Anterior cingulate cortex (tissue), 58 donors: ENCODE data around the gene RPTOR.

Source experiments
- DNase-seq, 58 donors: peaks; one replicate each; lab custom pipeline; 2025; lab: John Stamatoyannopoulos, UW

Gene RPTOR

DNA sequence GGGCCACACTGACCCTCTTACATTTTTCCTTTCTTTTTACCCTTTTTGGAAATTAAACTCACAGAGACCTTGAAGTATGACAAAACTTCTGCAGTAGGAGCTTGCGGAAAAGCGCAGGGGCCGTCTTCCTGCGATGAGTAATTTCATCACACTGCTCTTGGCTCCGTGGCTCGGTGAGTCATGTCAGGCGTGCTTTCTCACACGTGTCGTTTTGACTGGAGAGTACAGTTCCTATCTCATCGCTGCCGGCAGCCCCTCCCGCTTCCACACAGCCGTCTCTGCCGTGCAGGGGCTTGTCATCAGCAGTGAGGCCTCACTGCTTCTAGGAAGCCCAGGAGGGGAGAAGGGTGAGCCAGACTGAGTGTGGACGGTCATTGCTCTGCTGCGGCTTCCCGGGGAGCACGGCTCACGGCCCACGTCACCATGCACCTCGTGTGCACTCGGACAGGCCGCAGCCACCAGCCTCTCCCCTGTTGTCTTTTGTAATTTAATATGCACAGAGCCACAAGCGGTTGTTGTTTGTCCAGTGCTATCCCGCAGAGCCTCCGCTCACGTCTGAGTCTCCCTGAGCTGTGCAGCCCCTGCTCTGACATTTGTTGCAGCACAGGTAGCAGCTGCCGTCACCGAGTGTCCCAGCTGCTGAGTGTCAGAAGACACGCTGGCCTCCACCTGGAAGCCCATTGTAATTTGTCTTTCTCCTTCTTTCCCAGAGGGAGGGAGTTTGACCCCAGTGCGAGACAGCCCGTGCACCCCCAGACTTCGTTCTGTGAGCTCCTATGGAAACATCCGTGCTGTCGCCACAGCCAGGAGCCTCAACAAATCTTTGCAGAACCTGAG, 347.6 kb downstream of the RPTOR start:
- peak in 40 of 58 donors; percentile 5 to 84 (median 43) for DNase-seq

DNA sequence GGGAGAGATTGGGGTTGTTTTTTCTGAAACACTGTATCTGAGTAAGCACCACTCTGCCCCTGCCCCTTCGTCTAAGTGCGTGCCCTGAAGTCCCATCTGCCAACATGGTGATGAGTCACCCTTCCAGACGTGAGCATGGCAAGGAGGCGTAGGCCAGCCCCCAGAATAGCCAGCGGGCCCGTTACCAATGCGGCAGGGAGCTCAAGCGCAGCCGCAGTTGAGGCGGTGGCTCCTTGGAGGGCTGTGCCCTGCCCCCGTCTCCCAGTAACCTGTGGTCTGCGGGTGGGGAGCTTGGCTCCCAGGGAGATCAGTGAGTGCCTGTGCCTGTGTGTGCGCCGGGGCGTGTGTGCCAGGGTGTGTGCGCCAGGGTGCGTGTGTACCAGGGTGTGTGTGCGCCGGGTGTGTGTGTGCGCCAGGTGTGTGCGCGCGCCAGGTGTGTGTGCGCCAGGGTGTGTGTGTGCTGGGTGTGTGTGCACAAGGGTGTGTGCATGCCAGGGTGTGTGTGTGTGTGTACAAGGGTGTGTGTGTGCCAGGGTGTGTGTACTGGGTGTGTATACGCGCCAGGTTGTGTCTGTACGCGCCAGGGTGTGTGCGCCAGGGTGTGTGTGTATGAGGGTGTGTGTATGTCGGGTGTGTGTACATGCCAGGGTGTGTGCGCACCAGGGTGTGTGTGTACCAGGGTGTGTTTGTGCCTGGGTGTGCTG, 348.4 kb downstream of the RPTOR start:
- peak in 11 of 58 donors; percentile 5 to 41 (median 19) for DNase-seq

DNA sequence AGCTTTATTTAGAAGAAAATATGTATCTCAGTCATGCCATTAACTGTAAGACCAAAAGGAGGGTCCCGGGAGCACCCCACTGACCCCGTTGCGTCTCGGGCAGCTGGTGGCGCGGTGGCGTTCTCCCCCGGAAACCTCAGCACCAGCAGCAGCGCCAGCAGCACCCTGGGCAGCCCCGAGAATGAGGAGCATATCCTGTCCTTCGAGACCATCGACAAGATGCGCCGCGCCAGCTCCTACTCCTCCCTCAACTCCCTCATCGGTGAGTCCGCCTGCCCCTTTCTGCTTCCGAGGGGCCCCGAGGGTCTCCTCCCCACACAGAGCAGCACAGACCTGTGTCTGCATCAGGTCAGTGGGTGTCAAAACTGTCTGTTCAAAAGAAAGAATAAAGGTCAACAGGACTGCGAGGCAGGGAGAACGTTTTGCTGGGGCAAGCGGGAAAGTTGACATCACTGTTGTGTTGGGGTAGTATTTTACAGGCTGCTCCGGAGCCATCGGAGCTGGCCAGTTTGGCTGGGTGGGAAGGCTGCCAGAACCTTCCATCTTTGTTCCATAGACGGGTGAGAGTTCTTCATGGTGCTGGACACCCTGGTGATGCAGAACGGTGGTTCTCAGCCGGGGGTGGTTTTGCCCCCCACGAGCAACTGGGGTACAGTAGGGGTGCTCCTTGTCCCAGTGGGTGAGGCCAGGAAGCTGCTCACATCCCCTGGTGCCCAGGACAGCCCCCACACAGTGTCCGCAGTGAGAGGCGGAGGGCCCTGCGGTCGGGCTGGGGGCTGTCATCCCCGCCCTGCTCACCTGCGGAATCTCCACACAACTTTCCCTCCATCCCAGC, 349.2 kb downstream of the RPTOR start:
- no peak for DNase-seq

DNA sequence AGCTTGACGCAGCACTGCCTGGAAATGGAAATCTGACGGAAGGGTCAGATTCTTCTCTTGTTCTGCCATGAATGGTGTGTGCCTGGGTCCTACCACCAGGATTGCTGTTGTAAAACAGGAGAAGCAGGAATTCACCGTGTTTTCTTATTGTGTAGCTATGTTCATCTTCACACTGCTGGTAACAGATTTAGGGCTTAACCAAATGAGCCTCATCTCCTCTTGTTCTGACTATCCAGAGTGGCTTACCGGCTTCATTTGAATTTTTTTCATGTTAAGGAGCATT, 349.7 kb downstream of the RPTOR start:
- no peak for DNase-seq

DNA sequence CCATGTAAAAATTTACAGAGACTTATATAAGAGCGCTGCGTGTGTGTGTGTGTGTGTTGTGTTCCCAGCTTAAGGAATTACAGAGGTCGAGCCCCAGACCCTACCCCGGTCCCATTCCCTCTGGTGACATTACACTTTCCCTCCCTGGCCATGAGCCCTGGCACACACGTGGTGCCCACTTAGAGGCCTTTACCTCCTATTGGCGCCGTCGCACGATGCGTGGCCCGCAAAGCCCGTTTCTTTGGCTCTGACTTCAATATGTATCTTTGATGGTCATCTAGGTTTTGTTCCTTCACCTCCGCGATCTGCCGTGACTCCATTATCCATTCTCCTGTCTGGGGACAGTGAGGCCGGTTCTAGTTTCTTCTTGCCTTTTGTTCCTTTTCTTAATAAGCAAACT, 350.1 kb downstream of the RPTOR start:
- no peak for DNase-seq

DNA sequence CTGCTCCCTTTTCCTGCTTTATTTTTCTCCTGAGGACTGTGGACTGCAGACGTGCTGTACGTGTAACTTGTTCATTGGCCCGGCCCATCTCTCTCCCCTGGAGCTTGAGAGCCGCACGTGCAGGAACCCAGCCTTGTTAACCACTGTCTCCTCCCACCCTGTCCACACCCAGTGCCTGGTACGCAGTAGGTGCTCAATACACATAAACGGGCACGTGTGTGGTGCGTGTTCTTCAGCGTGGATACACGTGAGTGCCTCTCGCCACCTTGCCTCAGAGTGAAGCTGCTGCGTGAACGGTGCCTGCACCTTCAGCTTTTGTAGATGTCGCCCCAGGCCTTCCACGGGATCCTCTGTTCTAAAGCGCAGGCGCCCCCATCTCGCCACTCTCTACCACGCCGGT, 350.7 kb downstream of the RPTOR start:
- no peak for DNase-seq

DNA sequence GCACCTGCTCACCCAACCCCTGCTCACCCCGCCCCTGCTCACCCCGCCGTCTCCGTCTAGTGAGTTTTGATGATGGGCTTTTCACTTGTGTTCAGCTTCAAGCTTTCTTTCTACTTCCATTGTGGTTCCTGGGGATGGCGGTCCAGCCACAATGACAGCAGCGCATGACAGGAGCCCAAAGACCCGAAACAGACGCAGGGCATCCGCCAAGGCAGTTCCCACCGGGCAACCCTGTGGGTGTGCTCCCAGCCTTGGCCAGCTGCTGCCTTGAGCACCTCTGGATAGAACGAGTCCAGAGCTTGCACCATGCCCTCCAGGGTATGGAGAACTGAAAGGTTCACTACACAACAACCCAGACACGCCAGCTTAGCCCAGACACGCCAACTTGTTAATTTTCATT, 354.1 kb downstream of the RPTOR start:
- no peak for DNase-seq

DNA sequence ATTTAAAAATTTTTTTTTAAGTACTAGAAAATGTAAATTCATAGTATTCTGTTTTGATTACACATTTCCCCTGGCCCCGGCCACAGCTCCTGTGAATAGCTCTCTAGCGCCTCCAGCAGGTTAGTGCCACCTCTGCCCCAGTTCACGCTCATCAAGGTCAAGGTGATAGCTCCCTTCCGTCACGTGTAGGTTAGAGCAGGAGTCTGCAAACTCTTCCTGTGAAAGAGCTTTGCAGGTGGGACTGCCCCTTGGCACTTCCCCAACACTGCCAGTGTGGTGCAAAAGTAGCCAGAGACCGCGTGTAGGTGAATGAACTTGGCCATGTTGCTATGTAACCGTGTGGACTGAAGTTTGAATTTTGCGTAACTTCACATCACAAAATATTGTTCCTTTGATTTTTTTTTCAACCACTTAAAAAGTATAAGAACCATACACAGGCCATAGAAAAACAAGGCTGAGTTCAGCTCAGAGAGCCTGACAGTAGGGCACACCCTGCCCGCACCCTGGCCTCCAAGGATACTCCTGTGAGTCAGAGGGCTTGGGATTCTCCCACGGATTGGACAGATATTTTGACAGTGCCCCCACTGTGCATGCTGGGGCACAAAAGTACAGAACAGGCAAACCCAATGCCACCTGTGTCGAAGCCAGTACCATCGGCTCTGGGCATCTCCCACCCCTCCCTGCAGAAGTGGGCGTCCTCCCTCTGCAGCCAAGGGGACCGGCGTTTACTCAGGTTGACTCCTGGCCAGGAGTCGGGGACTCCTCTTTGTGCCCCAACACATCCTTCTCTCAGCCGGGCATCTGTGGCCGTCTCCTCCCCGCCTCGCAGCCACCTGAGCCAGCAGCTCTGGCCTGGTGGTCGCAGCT, 355.0 kb downstream of the RPTOR start:
- DNase-seq: peak in 1 of 58 donors; percentile 21

DNA sequence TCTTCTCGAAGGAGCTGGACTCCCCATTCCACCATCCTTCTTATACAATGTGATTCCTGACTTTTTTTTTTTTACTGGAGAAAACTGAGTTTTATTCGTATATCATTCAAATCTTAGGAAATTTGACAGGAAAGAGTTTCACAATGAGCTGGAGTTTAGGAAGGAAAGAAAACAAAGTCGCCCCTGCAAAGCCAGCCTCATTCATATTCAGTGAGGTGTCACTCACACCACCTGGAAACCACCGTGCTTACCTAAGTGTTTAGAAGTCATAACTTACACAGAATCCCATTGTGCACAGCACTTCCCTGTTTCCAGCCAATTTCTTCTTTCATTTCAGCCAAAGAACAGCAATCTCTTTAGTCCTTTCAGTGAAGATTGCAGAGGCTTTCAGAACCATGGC, 356.7 kb downstream of the RPTOR start:
- peak in 1 of 58 donors; percentile 13 for DNase-seq

DNA sequence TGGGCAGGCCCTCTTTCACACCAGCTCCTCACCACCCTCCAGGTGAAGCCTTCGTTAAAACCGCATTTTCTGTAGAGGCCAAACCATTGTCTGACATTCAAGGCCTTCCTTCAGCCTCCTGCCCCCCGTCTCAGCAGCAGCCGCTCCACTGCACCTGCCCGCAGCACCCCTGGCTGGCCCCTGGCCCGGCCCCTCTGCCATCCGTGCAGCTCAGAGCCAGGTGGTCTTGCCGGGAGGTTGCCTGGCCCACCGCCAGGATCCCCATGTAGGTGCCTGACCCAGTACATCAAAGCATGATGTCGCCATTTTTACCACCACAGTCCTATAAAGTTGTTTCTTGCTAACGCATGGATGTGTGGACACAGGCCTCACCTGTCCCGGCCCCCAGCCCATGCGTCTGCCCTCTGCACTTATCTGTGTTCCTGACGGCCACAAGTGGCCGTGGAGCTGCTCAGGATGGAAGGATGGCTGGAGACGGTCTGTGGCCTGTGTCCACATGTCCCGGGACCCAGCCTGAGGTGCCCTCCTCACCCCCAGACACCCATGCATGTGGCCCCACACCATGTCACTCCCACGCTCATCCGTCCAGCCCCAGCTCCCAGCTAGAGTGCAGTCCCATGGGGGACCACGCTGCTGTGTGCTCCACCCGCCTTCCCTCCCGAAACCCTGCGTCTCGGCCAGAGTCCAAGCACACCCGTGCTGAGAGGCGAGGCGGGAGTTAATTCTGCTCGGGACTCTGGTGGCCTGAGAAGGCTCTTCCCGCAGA, 357.7 kb downstream of the RPTOR start:
- no peak for DNase-seq

DNA sequence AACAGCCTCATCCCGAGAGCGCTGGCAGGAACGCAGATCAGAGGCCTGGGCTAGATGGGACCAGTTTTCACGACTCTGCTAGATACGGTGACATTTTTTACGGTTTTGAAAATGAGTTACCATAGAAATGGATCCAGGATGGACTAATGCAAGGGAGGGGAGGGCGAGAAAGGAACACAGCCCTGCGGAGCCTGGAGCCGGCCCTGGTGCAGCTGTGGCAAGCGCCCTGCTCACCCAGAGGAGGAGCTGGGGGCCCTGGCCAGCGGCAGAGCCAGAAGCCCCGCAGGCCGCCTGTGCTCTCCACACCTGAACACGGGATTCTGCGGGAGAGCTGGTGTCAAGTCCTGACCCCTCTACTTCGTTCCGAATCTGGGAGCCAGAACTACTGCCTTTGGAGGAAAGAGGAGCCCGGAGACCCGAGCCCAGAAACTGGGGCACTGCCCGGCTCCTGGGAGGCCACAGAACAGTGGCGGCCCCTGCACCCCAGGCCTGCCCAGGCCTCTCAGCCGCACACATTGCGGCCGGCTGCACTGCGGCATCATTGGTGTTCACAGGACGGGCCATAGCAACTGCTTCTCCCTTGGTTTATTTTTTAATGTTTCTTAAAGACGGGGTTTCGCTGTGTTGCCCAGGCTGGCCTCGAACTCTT, 358.4 kb downstream of the RPTOR start:
- no peak for DNase-seq

DNA sequence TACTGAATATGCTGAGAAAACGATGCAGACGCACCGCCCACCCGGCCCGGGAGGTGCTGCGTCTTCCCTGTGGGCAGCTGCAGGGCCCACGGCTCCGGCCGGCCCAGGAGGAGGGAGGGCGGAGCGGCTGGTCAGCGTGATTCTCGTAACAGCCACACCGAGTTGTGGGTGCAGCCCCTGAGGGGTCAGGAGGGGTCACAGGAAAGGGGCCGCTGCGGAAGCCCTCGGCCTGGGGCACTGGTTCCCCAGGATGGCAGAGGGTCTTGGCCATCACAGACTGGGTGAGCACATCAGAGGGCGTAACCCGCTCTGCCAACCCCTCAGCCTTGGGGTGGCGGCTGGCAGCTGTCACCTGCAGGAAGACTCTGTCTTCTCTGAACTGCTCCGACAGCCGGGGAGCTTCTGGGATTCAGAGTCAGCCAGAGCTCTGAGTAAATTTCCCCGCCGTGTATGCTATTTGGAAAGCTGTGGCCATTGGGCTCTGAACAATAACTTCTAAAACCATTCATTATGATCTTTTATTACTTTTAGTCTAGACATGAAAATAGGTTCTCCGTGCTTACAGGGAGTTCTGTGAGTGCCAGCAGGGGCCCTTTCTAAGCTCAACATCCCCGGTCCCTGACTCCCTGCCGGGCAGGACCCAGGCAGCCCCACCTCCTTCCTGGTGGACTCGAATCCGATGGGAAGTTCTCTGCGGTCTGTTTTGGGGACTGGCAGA, 359.6 kb downstream of the RPTOR start:
- DNase-seq: no peak

DNA sequence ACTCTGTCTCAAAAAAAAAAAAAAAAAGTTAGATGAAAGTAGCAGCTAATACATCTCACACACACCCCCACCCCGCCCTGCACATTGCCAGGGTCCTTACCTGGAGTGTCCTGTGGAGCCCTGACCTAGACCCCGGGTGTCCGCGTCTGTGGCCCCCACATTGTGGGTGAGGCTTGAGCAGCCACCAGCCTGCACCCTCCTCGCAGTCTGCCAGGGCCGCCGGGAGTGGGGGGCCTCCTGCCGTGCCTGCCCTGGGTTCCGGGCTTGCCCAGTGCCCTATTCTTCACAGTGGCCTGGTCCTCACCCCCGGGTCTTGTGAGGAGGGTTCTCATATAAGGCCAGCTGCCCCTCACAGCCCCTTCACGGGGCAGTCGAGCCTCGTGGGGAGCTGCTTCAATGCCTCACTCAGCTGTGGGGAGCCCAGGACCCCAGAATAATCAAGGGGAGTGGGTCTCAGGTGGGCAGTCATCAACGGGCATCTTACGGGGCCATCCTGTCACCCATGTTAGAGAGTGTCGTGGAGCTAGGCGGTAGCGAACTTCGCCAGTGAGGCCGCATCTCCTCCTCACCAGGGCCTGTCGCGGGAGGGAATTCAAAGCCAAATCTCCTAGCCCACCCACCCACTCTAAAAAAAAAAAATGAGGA, 361.1 kb downstream of the RPTOR start:
- DNase-seq: no peak

DNA sequence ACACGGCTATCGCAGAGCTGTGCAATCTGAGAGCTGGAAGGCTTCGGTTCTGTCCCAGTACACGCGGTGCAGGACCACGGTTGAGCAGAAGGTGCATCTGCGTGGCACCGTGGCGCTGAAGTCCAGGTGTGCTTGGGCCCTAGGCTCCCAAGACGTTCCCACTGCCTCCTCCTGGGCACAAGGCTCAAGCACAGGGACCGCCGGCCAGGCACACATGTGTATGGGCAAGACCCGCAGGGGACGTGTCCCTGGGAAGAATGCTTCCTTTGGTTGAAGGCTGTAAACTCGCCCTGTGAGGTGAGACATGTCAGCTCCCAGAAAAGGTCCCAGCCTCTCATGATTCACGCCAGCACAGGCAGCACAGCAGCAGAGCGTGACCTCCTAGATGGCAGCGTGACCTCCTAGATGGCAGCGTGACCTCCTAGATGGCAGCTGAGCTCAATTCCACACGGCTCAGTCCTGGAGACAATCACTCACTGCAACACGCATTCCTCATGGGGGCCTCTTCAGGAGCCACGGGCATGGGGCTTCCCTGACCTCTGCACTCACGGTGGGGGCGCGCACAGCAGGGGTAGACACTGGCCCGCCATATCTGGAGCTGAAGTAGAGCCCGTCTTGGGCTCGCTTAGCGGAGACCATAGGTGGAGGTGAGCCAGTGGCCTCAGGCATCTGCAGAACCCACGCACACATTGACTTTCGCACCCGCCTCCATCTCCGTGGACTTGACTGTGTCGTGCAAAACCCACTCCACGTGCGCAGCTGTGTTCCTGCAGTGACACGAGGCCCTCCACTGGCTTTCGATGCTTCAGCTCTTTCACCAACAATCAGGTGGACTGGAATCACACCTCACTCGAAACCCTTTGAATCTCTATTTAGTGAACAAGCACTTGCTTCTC, 362.0 kb downstream of the RPTOR start:
- no peak for DNase-seq

DNA sequence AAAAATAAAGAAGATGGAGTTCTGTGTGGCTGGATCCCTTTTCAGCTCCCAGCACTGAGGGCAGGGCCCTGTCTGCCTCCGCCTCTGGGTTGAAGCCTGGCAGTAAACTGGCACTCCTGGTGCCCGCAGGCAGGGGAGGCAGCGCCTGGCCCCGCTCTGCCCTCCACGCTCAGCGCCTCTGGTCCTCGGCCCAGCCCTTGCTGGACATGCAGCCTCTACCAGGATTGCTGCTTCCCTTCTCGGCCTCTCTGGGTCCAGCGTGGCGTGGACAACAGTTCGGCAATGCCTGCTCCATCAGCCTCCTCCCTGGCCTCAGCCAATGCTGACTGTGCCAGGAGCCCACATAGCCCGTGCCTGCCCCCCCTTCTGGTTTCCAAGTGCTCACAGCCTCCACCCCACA, 362.6 kb downstream of the RPTOR start:
- DNase-seq: no peak

DNA sequence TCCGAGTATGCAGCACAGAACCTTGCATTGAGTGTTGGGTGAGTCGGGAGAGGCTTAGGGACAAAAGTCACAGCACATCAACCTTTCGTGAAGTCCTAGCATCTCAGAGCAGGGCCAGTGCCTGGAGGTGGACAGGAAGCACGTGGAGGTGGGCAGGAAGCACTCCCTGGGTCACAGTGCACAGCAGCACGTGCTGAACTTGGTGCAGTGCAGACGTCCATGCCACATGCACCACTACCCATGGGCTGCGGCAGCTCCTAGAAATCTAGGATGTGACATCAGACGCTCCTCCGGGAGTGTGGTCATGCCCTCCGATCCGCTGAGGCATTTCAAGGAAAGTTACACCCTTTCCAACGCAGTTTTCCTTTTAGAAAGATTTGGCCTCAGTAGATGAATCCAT, 363.6 kb downstream of the RPTOR start:
- DNase-seq: no peak

DNA sequence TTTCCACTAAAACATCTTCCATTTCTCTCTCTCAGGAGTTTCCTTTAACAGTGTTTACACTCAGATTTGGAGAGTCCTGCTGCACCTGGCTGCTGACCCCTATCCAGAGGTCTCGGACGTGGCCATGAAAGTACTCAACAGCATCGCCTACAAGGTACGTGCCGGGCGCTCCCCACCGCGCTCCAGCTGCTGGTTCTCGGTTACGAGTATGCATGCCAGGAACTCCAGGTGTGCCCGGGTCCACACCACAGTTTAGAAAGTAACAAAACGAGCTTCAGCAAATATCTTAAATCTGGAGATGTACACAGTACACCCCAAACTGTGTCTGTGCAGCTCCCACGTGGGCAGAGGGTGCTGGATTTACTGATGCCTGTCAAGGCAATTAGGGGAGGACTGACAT, 364.1 kb downstream of the RPTOR start:
- DNase-seq: no peak
